MM.1S (cell line): Measurements from ENCODE around the gene TRIM8.

Experiments used
- EZH2 ChIP-seq: fragments of 300-600 bp; sonication (generic); optimal IDR thresholded peaks from 2 replicates; pipeline ENCODE3; 2017; ENCODE audit warnings: low read depth, mild to moderate bottlenecking, antibody characterized with exemption, low read length, mixed read lengths
- EZH2phosphoT487 ChIP-seq: fragments of 300-600 bp; sonication (generic); IDR thresholded peaks from 2 replicates; pipeline ENCODE4 v1.6.1; 2018; ENCODE audit warnings: antibody characterized with exemption, low read length
- TF ChIP-seq, protein P1 (sequence below): fragments of 300-600 bp; sonication (generic); IDR thresholded peaks from 2 replicates; pipeline ENCODE4 v1.5.1; 2016; ENCODE audit warnings: antibody characterized with exemption, low read length, mixed read lengths

DNA sequence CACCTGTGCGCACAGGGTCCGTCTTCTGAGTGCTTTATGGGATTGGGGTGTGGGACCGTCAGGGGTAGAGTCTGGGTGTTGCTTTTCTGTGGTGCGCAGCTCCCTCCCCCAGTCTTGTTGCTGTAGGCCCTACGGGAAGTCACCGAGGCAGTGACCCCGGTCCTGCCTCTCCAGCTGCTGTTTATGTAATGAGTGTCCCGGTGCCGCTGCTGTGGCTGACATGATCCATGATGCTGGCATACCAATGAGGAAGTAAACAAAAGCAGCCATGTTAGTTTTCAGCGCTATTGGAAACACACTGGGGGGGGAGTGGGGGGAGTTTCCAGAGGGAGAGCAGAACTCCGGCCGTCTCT, 1.1 kb downstream of the TRIM8 start:
- TF ChIP-seq, protein P1, sequence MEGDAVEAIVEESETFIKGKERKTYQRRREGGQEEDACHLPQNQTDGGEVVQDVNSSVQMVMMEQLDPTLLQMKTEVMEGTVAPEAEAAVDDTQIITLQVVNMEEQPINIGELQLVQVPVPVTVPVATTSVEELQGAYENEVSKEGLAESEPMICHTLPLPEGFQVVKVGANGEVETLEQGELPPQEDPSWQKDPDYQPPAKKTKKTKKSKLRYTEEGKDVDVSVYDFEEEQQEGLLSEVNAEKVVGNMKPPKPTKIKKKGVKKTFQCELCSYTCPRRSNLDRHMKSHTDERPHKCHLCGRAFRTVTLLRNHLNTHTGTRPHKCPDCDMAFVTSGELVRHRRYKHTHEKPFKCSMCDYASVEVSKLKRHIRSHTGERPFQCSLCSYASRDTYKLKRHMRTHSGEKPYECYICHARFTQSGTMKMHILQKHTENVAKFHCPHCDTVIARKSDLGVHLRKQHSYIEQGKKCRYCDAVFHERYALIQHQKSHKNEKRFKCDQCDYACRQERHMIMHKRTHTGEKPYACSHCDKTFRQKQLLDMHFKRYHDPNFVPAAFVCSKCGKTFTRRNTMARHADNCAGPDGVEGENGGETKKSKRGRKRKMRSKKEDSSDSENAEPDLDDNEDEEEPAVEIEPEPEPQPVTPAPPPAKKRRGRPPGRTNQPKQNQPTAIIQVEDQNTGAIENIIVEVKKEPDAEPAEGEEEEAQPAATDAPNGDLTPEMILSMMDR = no peak
- TF ChIP-seq EZH2 (no peak), EZH2phosphoT487 (no peak)
